ENCODE results near the gene ZNF497.
A peak's percentile ranks its signal among the peaks of the same experiment; 100 is the strongest.

ZNF497 gene

GRCh38 chr19:58397533-58398037, 35.0 kb upstream of the ZNF497 start:
- no peak overlapping the region for H3K27ac Mint-ChIP-seq
- H3K4me1 Mint-ChIP-seq, result peaks cover 28% of the 10 kb centered on the region
- peaks cover 11% of the 10 kb centered on the region for H3K27me3 Mint-ChIP-seq
- ATAC-seq (no peak), DNase-seq (no peak)
- H3K36me3 Mint-ChIP-seq (ENCODE audit: low read depth), result peaks cover 32% of the 10 kb centered on the region
- H3K4me3 Mint-ChIP-seq, result no peak overlapping the region
- no peaks in the 10 kb centered on the region for H3K9me3 Mint-ChIP-seq

GRCh38 chr19:58396691-58397532, 34.4 kb upstream of the ZNF497 start:
- no peak for ATAC-seq
- Mint-ChIP-seq H3K36me3 (ENCODE audit: low read depth) (peaks cover 37% of the 10 kb centered on the region), H3K9me3 (no peaks in the 10 kb centered on the region), H3K27me3 (peaks cover 11% of the 10 kb centered on the region), H3K4me1 (peaks cover 31% of the 10 kb centered on the region), H3K4me3 (no peak overlapping the region), H3K27ac (no peak overlapping the region)
- DNase-seq, result no peak

- Mint-ChIP-seq H3K4me3 (no peak overlapping the region), H3K27me3 (peaks cover 9% of the 10 kb centered on the region), H3K36me3 (ENCODE audit: low read depth) (peaks cover 41% of the 10 kb centered on the region), H3K27ac (no peak overlapping the region), H3K9me3 (no peaks in the 10 kb centered on the region), H3K4me1 (peaks cover 29% of the 10 kb centered on the region)
- DNase-seq (no peak), ATAC-seq (peak; percentile 1)
Observed at GRCh38 chr19:58395979-58396627, 33.6 kb upstream of the ZNF497 start.

GRCh38 chr19:58395220-58395978, 32.8 kb upstream of the ZNF497 start, which contains the start of gene RNF225:
Gene RNF225, plus strand, starts transcription at chr19:58395656. Its CDS starts 434 bp downstream, at chr19:58396090.
- Mint-ChIP-seq H3K36me3 (ENCODE audit: low read depth) (peaks cover 48% of the 10 kb centered on the region), H3K4me3 (no peak within 1 kb of the TSS), H3K9me3 (no peaks in the 10 kb centered on the region), H3K4me1 (peaks cover 31% of the 10 kb centered on the region), H3K27ac (peak within 1 kb of the TSS; percentile 39), H3K27me3 (peaks cover 9% of the 10 kb centered on the region)
- ATAC-seq (peak; percentile 44), DNase-seq (no peak)

GRCh38 chr19:58394821-58395219, 32.3 kb upstream of the ZNF497 start:
- no peak for ATAC-seq
- Mint-ChIP-seq H3K4me1 (peaks cover 34% of the 10 kb centered on the region), H3K27ac (peak overlapping the region; percentile 39), H3K27me3 (peaks cover 9% of the 10 kb centered on the region), H3K36me3 (ENCODE audit: low read depth) (peaks cover 50% of the 10 kb centered on the region), H3K9me3 (no peaks in the 10 kb centered on the region), H3K4me3 (no peak overlapping the region)
- DNase-seq, result no peak

GRCh38 chr19:58393725-58394033, 31.1 kb upstream of the ZNF497 start:
- H3K9me3 Mint-ChIP-seq, result no peaks in the 10 kb centered on the region
- ATAC-seq (no peak), DNase-seq (no peak)
- H3K27ac Mint-ChIP-seq, result no peak overlapping the region
- H3K27me3 Mint-ChIP-seq, result peaks cover 9% of the 10 kb centered on the region
- H3K36me3 Mint-ChIP-seq (ENCODE audit: low read depth), result peaks cover 58% of the 10 kb centered on the region
- H3K4me1 Mint-ChIP-seq, result peaks cover 41% of the 10 kb centered on the region
- H3K4me3 Mint-ChIP-seq, result no peak overlapping the region

GRCh38 chr19:58392945-58393724, 30.6 kb upstream of the ZNF497 start:
- ATAC-seq (no peak), DNase-seq (no peak)
- Mint-ChIP-seq H3K4me1 (peaks cover 47% of the 10 kb centered on the region), H3K9me3 (no peaks in the 10 kb centered on the region), H3K36me3 (ENCODE audit: low read depth) (peaks cover 63% of the 10 kb centered on the region), H3K4me3 (no peak overlapping the region), H3K27ac (no peak overlapping the region), H3K27me3 (peaks cover 9% of the 10 kb centered on the region)

GRCh38 chr19:58388175-58388526, 25.6 kb upstream of the ZNF497 start:
- no peak for DNase-seq
- peaks cover 55% of the 10 kb centered on the region for H3K4me1 Mint-ChIP-seq

GRCh38 chr19:58387338-58388174, 25.0 kb upstream of the ZNF497 start:
- H3K27me3 Mint-ChIP-seq, result no peaks in the 10 kb centered on the region
- no peaks in the 10 kb centered on the region for H3K9me3 Mint-ChIP-seq
- ATAC-seq (no peak), DNase-seq (no peak)
- peak overlapping the region; percentile 99 for H3K27ac Mint-ChIP-seq
- H3K4me3 Mint-ChIP-seq, result peak overlapping the region; percentile 98
- peaks cover 48% of the 10 kb centered on the region for H3K36me3 Mint-ChIP-seq (ENCODE audit: low read depth)
- H3K4me1 Mint-ChIP-seq, result peaks cover 57% of the 10 kb centered on the region

More at GRCh38 chr19:58388175-58388526, 25.6 kb upstream of the ZNF497 start:
- peak overlapping the region; percentile 98 for H3K4me3 Mint-ChIP-seq
- no peak for ATAC-seq
- no peaks in the 10 kb centered on the region for H3K27me3 Mint-ChIP-seq
- no peaks in the 10 kb centered on the region for H3K9me3 Mint-ChIP-seq
- H3K36me3 Mint-ChIP-seq (ENCODE audit: low read depth), result peaks cover 54% of the 10 kb centered on the region
- peak overlapping the region; percentile 99 for H3K27ac Mint-ChIP-seq

- ATAC-seq, result peak; percentile 93
- H3K9me3 Mint-ChIP-seq, result no peaks in the 10 kb centered on the region
- peak within 1 kb of the TSS; percentile 98 for H3K4me3 Mint-ChIP-seq
- DNase-seq, result peak; percentile 94
- no peaks in the 10 kb centered on the region for H3K27me3 Mint-ChIP-seq
- H3K4me1 Mint-ChIP-seq, result peaks cover 60% of the 10 kb centered on the region
- peak within 1 kb of the TSS; percentile 99 for H3K27ac Mint-ChIP-seq
- peaks cover 41% of the 10 kb centered on the region for H3K36me3 Mint-ChIP-seq (ENCODE audit: low read depth)
Observed at GRCh38 chr19:58386576-58387337, 24.2 kb upstream of the ZNF497 start, which contains the start of gene RPS5. Gene RPS5, plus strand, starts transcription at chr19:58387269. Its CDS starts 869 bp downstream, at chr19:58388138.

GRCh38 chr19:58385891-58386575, 23.5 kb upstream of the ZNF497 start:
- no peaks in the 10 kb centered on the region for H3K27me3 Mint-ChIP-seq
- peaks cover 35% of the 10 kb centered on the region for H3K36me3 Mint-ChIP-seq (ENCODE audit: low read depth)
- H3K4me3 Mint-ChIP-seq, result peak overlapping the region; percentile 98
- no peaks in the 10 kb centered on the region for H3K9me3 Mint-ChIP-seq
- DNase-seq (peak; percentile 49), ATAC-seq (no peak)
- peak overlapping the region; percentile 99 for H3K27ac Mint-ChIP-seq
- peaks cover 60% of the 10 kb centered on the region for H3K4me1 Mint-ChIP-seq

GRCh38 chr19:58385313-58385890, 22.9 kb upstream of the ZNF497 start:
- peaks cover 29% of the 10 kb centered on the region for H3K36me3 Mint-ChIP-seq (ENCODE audit: low read depth)
- H3K4me1 Mint-ChIP-seq, result peaks cover 55% of the 10 kb centered on the region
- ATAC-seq (no peak), DNase-seq (no peak)
- peak overlapping the region; percentile 98 for H3K4me3 Mint-ChIP-seq
- peak overlapping the region; percentile 99 for H3K27ac Mint-ChIP-seq
- no peaks in the 10 kb centered on the region for H3K27me3 Mint-ChIP-seq
- H3K9me3 Mint-ChIP-seq, result no peaks in the 10 kb centered on the region

All from activated naive CD8-positive, alpha-beta T cell treated with anti-CD3 and anti-CD28 coated beads, Interleukin-2, amount 50 U/mL, for 24 hours (primary cell).